ENCODE data around the gene DOCK8. TPM values are rescaled to one million over a fixed set of nuclear protein-coding genes. Genes with fewer than 3 reads are reported as not detected.

DOCK8 gene
- total RNA-seq, 1 donor: under 0.01 TPM

DNA sequence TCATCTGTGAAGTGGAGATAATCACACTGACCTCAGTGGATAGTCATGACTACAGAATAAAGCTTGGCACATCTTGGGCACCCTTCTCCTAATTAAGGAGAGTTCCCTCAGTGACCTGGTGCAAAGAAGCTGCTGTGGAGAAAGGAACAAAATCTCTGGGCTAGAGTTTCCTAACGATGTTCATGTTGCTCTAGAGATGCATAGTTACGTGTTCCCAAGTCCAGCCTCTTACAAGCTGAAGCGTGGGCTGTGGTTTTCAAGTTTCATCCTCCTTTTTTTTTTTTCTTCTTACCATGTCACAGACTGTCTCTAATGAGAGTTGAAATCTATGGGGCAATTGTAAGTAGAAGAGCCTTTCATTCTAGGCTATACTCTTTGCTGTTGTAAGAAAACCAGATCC lies 113.8 kb downstream of the DOCK8 start:
- Histone ChIP-seq H3K4me1 (ENCODE audit: insufficient read depth, low read length) (no peaks in the 10 kb centered on the region), H3K27me3 (ENCODE audit: insufficient read depth, low read length) (no peaks in the 10 kb centered on the region), H2AFZ (ENCODE audit: low read length) (no peak overlapping the region), H3K4me3 (ENCODE audit: insufficient read depth, low read length) (no peak overlapping the region), H3K4me2 (ENCODE audit: insufficient read depth, low read length) (no peak overlapping the region), H4K20me1 (ENCODE audit: insufficient read depth, low read length) (no peaks in the 10 kb centered on the region), H3K79me2 (ENCODE audit: insufficient read depth, low read length) (no peaks in the 10 kb centered on the region), H3K36me3 (ENCODE audit: insufficient read depth, low read length) (no peaks in the 10 kb centered on the region), H3K27ac (ENCODE audit: low read depth, low read length) (no peak overlapping the region), H3K9me3 (ENCODE audit: low read depth, low read length) (no peaks in the 10 kb centered on the region)
- DNase-seq (ENCODE audit: insufficient read length, low spot score, missing footprints): no peak
- TF ChIP-seq, protein P1, sequence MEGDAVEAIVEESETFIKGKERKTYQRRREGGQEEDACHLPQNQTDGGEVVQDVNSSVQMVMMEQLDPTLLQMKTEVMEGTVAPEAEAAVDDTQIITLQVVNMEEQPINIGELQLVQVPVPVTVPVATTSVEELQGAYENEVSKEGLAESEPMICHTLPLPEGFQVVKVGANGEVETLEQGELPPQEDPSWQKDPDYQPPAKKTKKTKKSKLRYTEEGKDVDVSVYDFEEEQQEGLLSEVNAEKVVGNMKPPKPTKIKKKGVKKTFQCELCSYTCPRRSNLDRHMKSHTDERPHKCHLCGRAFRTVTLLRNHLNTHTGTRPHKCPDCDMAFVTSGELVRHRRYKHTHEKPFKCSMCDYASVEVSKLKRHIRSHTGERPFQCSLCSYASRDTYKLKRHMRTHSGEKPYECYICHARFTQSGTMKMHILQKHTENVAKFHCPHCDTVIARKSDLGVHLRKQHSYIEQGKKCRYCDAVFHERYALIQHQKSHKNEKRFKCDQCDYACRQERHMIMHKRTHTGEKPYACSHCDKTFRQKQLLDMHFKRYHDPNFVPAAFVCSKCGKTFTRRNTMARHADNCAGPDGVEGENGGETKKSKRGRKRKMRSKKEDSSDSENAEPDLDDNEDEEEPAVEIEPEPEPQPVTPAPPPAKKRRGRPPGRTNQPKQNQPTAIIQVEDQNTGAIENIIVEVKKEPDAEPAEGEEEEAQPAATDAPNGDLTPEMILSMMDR (IDR thresholded peaks at IDR 0.05; ENCODE audit: extremely low read depth, low read depth, low read length): no peak

DNA sequence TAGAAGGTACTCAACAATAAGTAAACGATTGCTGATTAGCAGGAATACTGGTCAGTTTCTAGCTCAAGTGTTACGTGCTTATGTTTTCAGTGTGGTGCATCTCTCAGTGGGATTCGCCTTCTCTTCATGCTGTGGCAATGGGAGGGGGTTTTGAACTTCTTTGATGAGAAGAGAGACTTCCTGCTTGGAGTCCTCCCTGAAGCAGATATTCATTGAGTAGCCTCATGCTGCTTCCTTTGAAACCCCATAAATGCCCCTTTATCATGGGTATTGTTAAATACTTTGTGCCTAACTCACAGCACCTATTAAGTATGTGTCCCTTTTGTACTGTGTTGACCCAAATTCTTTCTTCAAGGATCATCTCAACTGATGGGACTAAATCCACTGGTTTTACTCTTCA lies 116.5 kb downstream of the DOCK8 start:
- no peaks in the 10 kb centered on the region for H3K9me3 ChIP-seq (ENCODE audit: low read depth, low read length)
- DNase-seq (ENCODE audit: insufficient read length, low spot score, missing footprints): no peak
- TF ChIP-seq, protein P1 (IDR thresholded peaks at IDR 0.05; ENCODE audit: extremely low read depth, low read depth, low read length): no peak
- no peaks in the 10 kb centered on the region for H3K79me2 ChIP-seq (ENCODE audit: insufficient read depth, low read length)
- no peaks in the 10 kb centered on the region for H3K36me3 ChIP-seq (ENCODE audit: insufficient read depth, low read length)
- no peak overlapping the region for H3K27ac ChIP-seq (ENCODE audit: low read depth, low read length)
- H3K27me3 ChIP-seq (ENCODE audit: insufficient read depth, low read length): no peaks in the 10 kb centered on the region
- no peak overlapping the region for H2AFZ ChIP-seq (ENCODE audit: low read length)
- no peaks in the 10 kb centered on the region for H3K4me1 ChIP-seq (ENCODE audit: insufficient read depth, low read length)
- no peak overlapping the region for H3K4me2 ChIP-seq (ENCODE audit: insufficient read depth, low read length)
- H4K20me1 ChIP-seq (ENCODE audit: insufficient read depth, low read length): no peaks in the 10 kb centered on the region
- no peak overlapping the region for H3K4me3 ChIP-seq (ENCODE audit: insufficient read depth, low read length)

DNA sequence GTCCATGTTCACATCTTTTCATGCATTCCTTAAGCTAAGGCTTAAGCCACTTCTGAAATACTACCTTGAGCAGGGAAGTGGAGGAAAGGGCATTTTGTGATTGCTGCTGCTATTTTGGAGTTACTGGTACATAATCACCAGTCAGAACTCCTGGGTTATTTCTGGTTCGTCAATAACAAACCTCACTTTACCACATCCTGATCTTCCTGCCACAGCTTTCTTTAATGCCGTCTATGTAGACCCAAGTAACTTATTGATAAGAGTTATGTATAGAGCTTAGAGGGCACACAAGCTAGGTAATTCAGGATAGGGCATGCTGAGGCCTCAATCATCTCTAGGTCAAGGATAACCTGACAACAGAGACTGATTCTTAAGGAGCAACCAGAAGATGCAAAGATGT lies 120.7 kb downstream of the DOCK8 start:
- no peaks in the 10 kb centered on the region for H3K4me1 ChIP-seq (ENCODE audit: insufficient read depth, low read length)
- no peaks in the 10 kb centered on the region for H3K79me2 ChIP-seq (ENCODE audit: insufficient read depth, low read length)
- no peak overlapping the region for H3K27ac ChIP-seq (ENCODE audit: low read depth, low read length)
- H3K36me3 ChIP-seq (ENCODE audit: insufficient read depth, low read length): no peaks in the 10 kb centered on the region
- H3K4me2 ChIP-seq (ENCODE audit: insufficient read depth, low read length): no peak overlapping the region
- no peaks in the 10 kb centered on the region for H3K27me3 ChIP-seq (ENCODE audit: insufficient read depth, low read length)
- H2AFZ ChIP-seq (ENCODE audit: low read length): no peak overlapping the region
- TF ChIP-seq, protein P1 (IDR thresholded peaks at IDR 0.05; ENCODE audit: extremely low read depth, low read depth, low read length): no peak
- no peaks in the 10 kb centered on the region for H3K9me3 ChIP-seq (ENCODE audit: low read depth, low read length)
- H4K20me1 ChIP-seq (ENCODE audit: insufficient read depth, low read length): no peaks in the 10 kb centered on the region
- DNase-seq (ENCODE audit: insufficient read length, low spot score, missing footprints): no peak
- no peak overlapping the region for H3K4me3 ChIP-seq (ENCODE audit: insufficient read depth, low read length)

DNA sequence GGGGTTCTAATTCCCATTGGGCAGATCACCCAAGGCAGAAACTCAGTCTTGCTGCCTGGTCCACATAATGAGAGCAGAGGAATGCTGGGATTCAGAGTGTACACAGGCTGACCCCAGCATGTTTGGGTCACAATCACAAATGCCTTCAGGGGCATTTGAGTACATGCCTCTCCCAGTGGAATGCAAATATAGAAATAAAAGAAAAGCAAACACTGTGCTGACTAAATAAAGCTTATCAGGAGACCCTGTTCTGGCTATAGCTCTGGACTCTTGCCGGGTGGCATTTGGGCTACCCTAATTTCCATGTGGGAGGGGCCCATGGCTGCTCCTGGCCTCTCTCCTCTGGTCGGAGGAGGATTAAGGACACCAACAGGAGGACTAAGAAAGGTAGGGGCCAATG lies 121.4 kb downstream of the DOCK8 start:
- Histone ChIP-seq H3K4me3 (ENCODE audit: insufficient read depth, low read length) (no peak overlapping the region), H3K79me2 (ENCODE audit: insufficient read depth, low read length) (no peaks in the 10 kb centered on the region), H2AFZ (ENCODE audit: low read length) (no peak overlapping the region), H3K27ac (ENCODE audit: low read depth, low read length) (no peak overlapping the region), H3K36me3 (ENCODE audit: insufficient read depth, low read length) (no peaks in the 10 kb centered on the region), H3K4me1 (ENCODE audit: insufficient read depth, low read length) (no peaks in the 10 kb centered on the region), H4K20me1 (ENCODE audit: insufficient read depth, low read length) (no peaks in the 10 kb centered on the region), H3K4me2 (ENCODE audit: insufficient read depth, low read length) (no peak overlapping the region), H3K9me3 (ENCODE audit: low read depth, low read length) (no peaks in the 10 kb centered on the region), H3K27me3 (ENCODE audit: insufficient read depth, low read length) (no peaks in the 10 kb centered on the region)
- TF ChIP-seq, protein P1 (IDR thresholded peaks at IDR 0.05; ENCODE audit: extremely low read depth, low read depth, low read length): no peak
- no peak for DNase-seq (ENCODE audit: insufficient read length, low spot score, missing footprints)
